ENCODE measurements around the gene SPATS2L.

Gene SPATS2L

GRCh38 chr2:200272320-200272719, 34.2 kb upstream of the SPATS2L start:
- H3K4me3 ChIP-seq (ENCODE audit: low read depth, low read length), result no peak overlapping the region
- H3K4me1 ChIP-seq (ENCODE audit: control insufficient read depth, insufficient read depth, low read length), result peaks cover 7% of the 10 kb centered on the region
- no peaks in the 10 kb centered on the region for H3K36me3 ChIP-seq (ENCODE audit: control insufficient read depth, insufficient read depth, low read length)
- no peaks in the 10 kb centered on the region for H3K9me3 ChIP-seq (ENCODE audit: control insufficient read depth, insufficient read depth, low read length)
- no peaks in the 10 kb centered on the region for H3K27me3 ChIP-seq (ENCODE audit: control insufficient read depth, insufficient read depth, low read length)
- H3K9ac ChIP-seq (ENCODE audit: low read depth, low read length), result no peak overlapping the region

- no peaks in the 10 kb centered on the region for H3K9me3 ChIP-seq (ENCODE audit: control insufficient read depth, insufficient read depth, low read length)
- peaks cover 7% of the 10 kb centered on the region for H3K4me1 ChIP-seq (ENCODE audit: control insufficient read depth, insufficient read depth, low read length)
- H3K27me3 ChIP-seq (ENCODE audit: control insufficient read depth, insufficient read depth, low read length), result no peaks in the 10 kb centered on the region
- no peak overlapping the region for H3K4me3 ChIP-seq (ENCODE audit: low read depth, low read length)
- no peaks in the 10 kb centered on the region for H3K36me3 ChIP-seq (ENCODE audit: control insufficient read depth, insufficient read depth, low read length)
- H3K9ac ChIP-seq (ENCODE audit: low read depth, low read length), result no peak overlapping the region
These were observed 32.1 kb upstream of the SPATS2L start for GRCh38 chr2:200274116-200275075.

DNA sequence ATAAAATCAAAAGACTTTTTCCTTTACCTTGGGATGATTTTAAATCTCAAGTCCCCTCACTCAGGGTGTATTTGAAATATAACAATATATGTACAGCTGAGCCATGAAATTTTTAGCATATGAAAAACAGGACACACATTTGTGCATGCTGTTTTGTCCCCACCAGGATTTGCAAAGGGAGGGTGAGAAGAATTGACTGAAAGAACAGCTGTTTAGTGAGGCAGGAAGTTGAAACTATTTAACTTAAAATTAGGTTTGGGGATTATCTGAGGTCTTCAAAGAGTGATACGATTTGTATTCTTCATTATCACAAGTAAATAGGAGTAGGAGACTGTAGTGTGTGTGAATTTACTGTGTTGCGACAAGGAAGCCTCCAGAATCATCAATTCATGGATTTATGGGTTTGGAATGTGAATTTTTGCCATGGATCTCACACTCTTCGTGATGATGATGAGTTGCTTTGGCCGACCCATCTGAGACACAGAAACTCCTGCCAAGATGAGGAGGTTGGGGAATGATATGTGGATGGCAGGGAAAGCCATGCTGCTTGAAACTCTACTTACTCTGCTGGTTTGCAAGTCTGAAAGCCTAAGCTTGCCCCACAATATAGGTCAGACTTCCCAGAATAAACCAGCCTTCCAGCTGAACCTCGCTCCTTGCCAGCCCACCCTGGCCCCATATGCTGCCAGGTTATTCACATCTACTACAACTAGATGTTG, 31.0 kb upstream of the SPATS2L start:
- no peak overlapping the region for H3K4me3 ChIP-seq (ENCODE audit: low read depth, low read length)
- no peaks in the 10 kb centered on the region for H3K27me3 ChIP-seq (ENCODE audit: control insufficient read depth, insufficient read depth, low read length)
- no peaks in the 10 kb centered on the region for H3K36me3 ChIP-seq (ENCODE audit: control insufficient read depth, insufficient read depth, low read length)
- H3K9ac ChIP-seq (ENCODE audit: low read depth, low read length), result no peak overlapping the region
- no peaks in the 10 kb centered on the region for H3K9me3 ChIP-seq (ENCODE audit: control insufficient read depth, insufficient read depth, low read length)
- H3K4me1 ChIP-seq (ENCODE audit: control insufficient read depth, insufficient read depth, low read length), result peaks cover 7% of the 10 kb centered on the region

DNA sequence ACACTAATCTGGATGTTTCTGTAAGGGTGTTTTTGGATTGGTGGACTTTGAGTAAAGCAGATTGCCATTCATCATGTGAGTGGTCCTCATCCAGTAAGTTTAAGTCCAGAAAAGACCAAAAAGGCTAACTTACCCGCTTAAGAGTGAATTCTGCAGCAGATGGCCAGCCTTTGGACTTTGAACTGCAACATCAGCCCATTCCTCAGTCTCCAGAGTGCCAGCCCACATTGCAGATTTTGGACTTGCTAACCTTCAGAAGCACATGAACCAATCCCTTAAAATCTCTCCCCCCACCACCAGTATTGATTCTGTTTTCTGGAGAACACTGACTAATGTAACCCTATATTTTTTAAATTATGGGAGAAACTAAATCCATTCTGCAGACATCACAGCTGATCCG, 30.0 kb upstream of the SPATS2L start:
- Histone ChIP-seq H3K9me3 (ENCODE audit: control insufficient read depth, insufficient read depth, low read length) (no peaks in the 10 kb centered on the region), H3K27me3 (ENCODE audit: control insufficient read depth, insufficient read depth, low read length) (no peaks in the 10 kb centered on the region)

GRCh38 chr2:200278694-200279316, 27.7 kb upstream of the SPATS2L start:
- peaks cover 7% of the 10 kb centered on the region for H3K4me1 ChIP-seq (ENCODE audit: control insufficient read depth, insufficient read depth, low read length)
- no peaks in the 10 kb centered on the region for H3K27me3 ChIP-seq (ENCODE audit: control insufficient read depth, insufficient read depth, low read length)
- H3K36me3 ChIP-seq (ENCODE audit: control insufficient read depth, insufficient read depth, low read length), result no peaks in the 10 kb centered on the region
- H3K9ac ChIP-seq (ENCODE audit: low read depth, low read length), result no peak overlapping the region
- H3K9me3 ChIP-seq (ENCODE audit: control insufficient read depth, insufficient read depth, low read length), result no peaks in the 10 kb centered on the region
- no peak overlapping the region for H3K4me3 ChIP-seq (ENCODE audit: low read depth, low read length)

More for the DNA sequence above, 30.0 kb upstream of the SPATS2L start:
- H3K4me1 ChIP-seq (ENCODE audit: control insufficient read depth, insufficient read depth, low read length), result peaks cover 7% of the 10 kb centered on the region
- no peak overlapping the region for H3K4me3 ChIP-seq (ENCODE audit: low read depth, low read length)
- H3K9ac ChIP-seq (ENCODE audit: low read depth, low read length), result no peak overlapping the region
- H3K36me3 ChIP-seq (ENCODE audit: control insufficient read depth, insufficient read depth, low read length), result no peaks in the 10 kb centered on the region

DNA sequence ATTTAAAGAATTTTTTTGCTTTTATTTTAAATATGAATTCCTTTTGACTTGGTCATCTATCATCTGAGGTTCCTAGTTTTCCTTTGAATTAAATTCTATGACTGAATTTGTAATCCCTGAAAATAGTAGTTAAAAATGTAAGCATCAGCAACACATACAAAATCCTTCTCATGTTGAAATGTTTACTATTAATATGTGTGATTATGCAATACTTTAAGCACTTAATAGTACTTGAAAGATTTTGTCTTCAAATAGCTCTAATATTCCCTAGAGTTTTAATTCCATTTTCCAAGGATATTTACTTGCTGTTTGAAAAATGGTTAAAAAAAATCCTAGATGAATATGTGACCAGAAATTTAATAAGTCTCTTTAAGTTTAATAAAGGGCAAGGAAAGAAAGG, 26.6 kb upstream of the SPATS2L start:
- peaks cover 2% of the 10 kb centered on the region for H3K4me1 ChIP-seq (ENCODE audit: control insufficient read depth, insufficient read depth, low read length)
- no peaks in the 10 kb centered on the region for H3K27me3 ChIP-seq (ENCODE audit: control insufficient read depth, insufficient read depth, low read length)
- H3K9me3 ChIP-seq (ENCODE audit: control insufficient read depth, insufficient read depth, low read length), result no peaks in the 10 kb centered on the region

GRCh38 chr2:200286578-200286977, 19.9 kb upstream of the SPATS2L start:
- H3K4me3 ChIP-seq (ENCODE audit: low read depth, low read length), result no peak overlapping the region
- no peaks in the 10 kb centered on the region for H3K9me3 ChIP-seq (ENCODE audit: control insufficient read depth, insufficient read depth, low read length)
- H3K4me1 ChIP-seq (ENCODE audit: control insufficient read depth, insufficient read depth, low read length), result no peaks in the 10 kb centered on the region
- H3K27me3 ChIP-seq (ENCODE audit: control insufficient read depth, insufficient read depth, low read length), result no peaks in the 10 kb centered on the region
- no peaks in the 10 kb centered on the region for H3K36me3 ChIP-seq (ENCODE audit: control insufficient read depth, insufficient read depth, low read length)
- H3K9ac ChIP-seq (ENCODE audit: low read depth, low read length), result no peak overlapping the region

More for the DNA sequence above, 26.6 kb upstream of the SPATS2L start:
- Histone ChIP-seq H3K9ac (ENCODE audit: low read depth, low read length) (no peak overlapping the region), H3K4me3 (ENCODE audit: low read depth, low read length) (no peak overlapping the region), H3K36me3 (ENCODE audit: control insufficient read depth, insufficient read depth, low read length) (no peaks in the 10 kb centered on the region)

GRCh38 chr2:200288670-200289429, 17.6 kb upstream of the SPATS2L start:
- Histone ChIP-seq H3K27me3 (ENCODE audit: control insufficient read depth, insufficient read depth, low read length) (no peaks in the 10 kb centered on the region), H3K36me3 (ENCODE audit: control insufficient read depth, insufficient read depth, low read length) (no peaks in the 10 kb centered on the region), H3K4me3 (ENCODE audit: low read depth, low read length) (no peak overlapping the region), H3K4me1 (ENCODE audit: control insufficient read depth, insufficient read depth, low read length) (no peaks in the 10 kb centered on the region), H3K9ac (ENCODE audit: low read depth, low read length) (no peak overlapping the region), H3K9me3 (ENCODE audit: control insufficient read depth, insufficient read depth, low read length) (no peaks in the 10 kb centered on the region)

GRCh38 chr2:200296118-200296517, 10.4 kb upstream of the SPATS2L start:
- no peak overlapping the region for H3K4me3 ChIP-seq (ENCODE audit: low read depth, low read length)
- H3K4me1 ChIP-seq (ENCODE audit: control insufficient read depth, insufficient read depth, low read length), result no peaks in the 10 kb centered on the region
- no peaks in the 10 kb centered on the region for H3K36me3 ChIP-seq (ENCODE audit: control insufficient read depth, insufficient read depth, low read length)
- no peaks in the 10 kb centered on the region for H3K27me3 ChIP-seq (ENCODE audit: control insufficient read depth, insufficient read depth, low read length)
- H3K9ac ChIP-seq (ENCODE audit: low read depth, low read length), result no peak overlapping the region
- no peaks in the 10 kb centered on the region for H3K9me3 ChIP-seq (ENCODE audit: control insufficient read depth, insufficient read depth, low read length)

- H3K27me3 ChIP-seq (ENCODE audit: control insufficient read depth, insufficient read depth, low read length), result no peaks in the 10 kb centered on the region
- H3K4me3 ChIP-seq (ENCODE audit: low read depth, low read length), result no peak overlapping the region
- no peak overlapping the region for H3K9ac ChIP-seq (ENCODE audit: low read depth, low read length)
- H3K4me1 ChIP-seq (ENCODE audit: control insufficient read depth, insufficient read depth, low read length), result no peaks in the 10 kb centered on the region
- H3K36me3 ChIP-seq (ENCODE audit: control insufficient read depth, insufficient read depth, low read length), result no peaks in the 10 kb centered on the region
- no peaks in the 10 kb centered on the region for H3K9me3 ChIP-seq (ENCODE audit: control insufficient read depth, insufficient read depth, low read length)
These were observed 9.4 kb upstream of the SPATS2L start for GRCh38 chr2:200297100-200297499.

DNA sequence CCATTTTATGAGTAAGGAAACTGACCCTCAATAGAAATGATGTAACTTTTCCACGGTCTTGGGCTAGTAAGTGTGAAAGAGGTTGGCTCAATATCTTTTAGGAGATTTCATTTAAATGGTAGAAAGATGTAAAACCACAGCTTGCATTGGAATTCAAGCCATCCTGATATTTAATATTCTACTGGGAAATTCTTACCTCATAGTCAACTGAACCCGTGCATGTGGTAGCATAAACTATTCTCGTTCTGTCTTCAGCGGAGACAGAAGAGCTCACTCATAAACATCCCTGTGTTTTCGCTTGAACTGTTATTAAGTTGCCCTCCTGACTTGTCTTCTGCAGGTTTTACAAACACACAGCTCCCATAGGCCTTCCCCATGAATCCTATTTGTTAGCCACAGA, 8.5 kb upstream of the SPATS2L start:
- H3K27me3 ChIP-seq (ENCODE audit: control insufficient read depth, insufficient read depth, low read length), result no peaks in the 10 kb centered on the region

More for the DNA sequence above, 8.5 kb upstream of the SPATS2L start:
- Histone ChIP-seq H3K4me3 (ENCODE audit: low read depth, low read length) (no peak overlapping the region), H3K9me3 (ENCODE audit: control insufficient read depth, insufficient read depth, low read length) (no peaks in the 10 kb centered on the region), H3K36me3 (ENCODE audit: control insufficient read depth, insufficient read depth, low read length) (no peaks in the 10 kb centered on the region), H3K9ac (ENCODE audit: low read depth, low read length) (no peak overlapping the region), H3K4me1 (ENCODE audit: control insufficient read depth, insufficient read depth, low read length) (no peaks in the 10 kb centered on the region)
